Stimulated activated naive CD4-positive, alpha-beta T cell treated with Interleukin-2 at 50 U/mL for 16 hours (primary cell): ENCODE results near the gene ACAP3.
"Not testable (repeated sequence)": the region's sequence is repeated elsewhere in the genome, so short reads cannot be mapped to it uniquely, and the experiment has no call there.

ENCODE experiments used
- DNase-seq: peaks from one replicate; lab custom pipeline; 2025; lab: John Stamatoyannopoulos, UW

The ACAP3 gene

DNA sequence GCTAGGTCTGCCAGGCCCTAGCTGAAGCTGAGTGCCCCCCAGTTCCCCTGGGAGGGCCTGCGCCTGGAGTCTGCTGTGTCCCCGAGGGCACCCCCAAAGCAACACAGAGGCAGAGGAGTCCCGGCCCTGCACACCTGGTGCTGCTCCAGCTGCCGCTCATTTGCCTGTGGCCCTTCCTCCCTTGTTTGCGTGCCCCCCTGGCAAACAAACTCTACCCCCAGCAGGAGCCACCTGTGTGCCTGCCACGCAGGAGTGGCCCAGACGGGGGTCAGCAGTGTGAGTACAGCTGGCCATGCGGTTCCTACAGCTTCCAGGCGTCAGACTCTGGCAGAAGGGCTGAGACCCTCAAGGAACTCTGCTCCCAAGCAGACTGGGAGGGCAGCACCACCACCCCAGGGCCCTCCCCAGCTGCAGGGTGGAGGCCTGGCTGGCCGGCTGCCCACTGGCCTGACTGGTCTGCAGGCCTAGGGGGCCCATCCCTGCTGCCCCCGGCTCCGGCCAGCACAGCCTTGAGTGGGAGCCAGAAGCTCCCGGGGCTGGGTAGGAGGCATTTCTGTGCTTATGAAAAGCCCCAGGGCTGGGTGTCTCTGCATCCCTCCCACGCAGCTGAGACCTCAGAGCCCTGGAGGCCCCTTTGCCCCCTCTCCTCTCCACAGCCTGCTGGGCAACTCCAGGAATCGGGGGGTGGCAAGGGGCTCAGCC, 22.8 kb upstream of the ACAP3 start:
- no peak for DNase-seq

DNA sequence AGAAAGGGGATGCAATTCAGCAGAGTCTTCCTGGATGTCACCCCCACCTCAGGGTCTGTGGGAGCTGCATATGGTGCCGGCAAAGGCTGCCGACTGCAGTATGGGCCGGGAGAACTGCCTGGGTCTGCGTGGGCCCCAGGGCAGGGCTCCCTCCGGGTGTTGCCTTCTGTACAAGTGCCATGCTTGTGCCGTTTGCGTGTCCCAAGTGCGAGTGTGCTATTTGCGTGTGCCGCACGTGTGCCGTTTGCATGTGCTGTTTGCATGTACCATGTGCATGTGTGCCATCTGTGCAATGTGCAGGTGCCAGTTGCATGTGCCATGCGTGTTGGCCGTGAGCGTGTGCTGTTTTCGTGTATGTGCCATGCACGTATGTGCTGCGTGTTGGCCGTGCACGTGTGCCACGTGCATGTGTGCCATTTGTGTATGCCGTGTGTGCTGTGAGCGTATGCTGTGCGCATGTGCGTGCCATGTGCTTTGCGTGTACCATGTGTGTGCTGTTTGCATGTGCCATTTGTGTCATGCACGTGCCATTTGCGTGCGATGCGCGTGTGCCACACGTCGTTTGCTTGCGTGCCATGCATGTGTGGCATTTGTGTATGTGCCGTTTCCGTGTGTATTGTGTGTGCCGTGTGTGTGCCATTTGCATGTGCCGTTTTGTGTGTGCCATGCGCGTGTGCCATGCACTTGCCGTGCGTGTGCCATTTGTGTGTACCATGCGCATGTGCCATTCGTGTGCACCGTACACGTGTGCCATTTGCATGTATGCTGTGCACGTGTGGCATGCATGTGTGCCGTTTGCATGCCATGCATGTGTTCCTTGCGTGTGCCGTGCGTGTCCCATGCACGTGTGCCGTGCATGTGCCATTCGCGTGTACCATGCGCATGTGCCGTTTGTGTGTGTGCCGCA, 21.8 kb upstream of the ACAP3 start:
- DNase-seq: no peak

DNA sequence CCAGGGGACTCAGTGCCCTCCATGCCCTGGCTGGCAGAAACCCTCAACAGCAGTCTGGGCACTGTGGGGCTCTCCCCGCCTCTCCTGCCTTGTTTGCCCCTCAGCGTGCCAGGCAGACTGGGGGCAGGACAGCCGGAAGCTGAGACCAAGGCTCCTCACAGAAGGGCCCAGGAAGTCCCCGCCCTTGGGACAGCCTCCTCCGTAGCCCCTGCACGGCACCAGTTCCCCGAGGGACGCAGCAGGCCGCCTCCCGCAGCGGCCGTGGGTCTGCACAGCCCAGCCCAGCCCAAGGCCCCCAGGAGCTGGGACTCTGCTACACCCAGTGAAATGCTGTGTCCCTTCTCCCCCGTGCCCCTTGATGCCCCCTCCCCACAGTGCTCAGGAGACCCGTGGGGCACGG, 20.5 kb upstream of the ACAP3 start:
- no peak for DNase-seq

DNA sequence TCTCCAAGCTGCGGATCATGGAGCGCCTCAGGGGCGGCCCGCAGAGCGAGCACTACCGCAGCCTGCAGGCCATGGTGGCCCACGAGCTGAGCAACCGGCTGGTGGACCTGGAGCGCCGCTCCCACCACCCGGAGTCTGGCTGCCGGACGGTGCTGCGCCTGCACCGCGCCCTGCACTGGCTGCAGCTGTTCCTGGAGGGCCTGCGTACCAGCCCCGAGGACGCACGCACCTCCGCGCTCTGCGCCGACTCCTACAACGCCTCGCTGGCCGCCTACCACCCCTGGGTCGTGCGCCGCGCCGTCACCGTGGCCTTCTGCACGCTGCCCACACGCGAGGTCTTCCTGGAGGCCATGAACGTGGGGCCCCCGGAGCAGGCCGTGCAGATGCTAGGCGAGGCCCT, 19.6 kb upstream of the ACAP3 start:
- no peak for DNase-seq

DNA sequence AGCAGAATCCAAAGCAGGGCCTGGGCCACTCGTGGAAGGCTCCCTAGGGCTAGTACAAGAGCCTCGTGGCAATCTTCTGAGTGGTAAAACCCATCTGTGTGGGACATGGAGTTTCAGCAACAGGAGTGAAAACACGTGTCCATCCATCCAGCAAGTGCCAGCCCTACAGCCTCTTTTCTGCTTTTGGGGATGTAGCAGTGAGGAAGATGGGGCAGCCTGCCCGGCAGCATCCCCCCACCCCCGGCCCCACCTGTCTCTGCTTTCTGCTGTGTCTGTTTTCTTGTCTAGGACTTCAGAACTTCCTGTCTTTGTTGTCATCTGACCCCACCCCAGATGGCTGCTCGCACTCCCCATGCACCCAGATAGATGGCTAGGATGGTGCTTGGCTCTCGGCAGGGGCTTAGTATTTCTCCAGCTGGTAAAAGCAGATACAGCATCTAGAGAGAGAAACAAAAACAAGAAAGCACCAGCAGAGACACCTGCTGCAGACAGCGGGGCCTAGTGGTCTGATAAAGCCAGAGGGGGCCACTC, 18.4 kb upstream of the ACAP3 start:
- no peak for DNase-seq

DNA sequence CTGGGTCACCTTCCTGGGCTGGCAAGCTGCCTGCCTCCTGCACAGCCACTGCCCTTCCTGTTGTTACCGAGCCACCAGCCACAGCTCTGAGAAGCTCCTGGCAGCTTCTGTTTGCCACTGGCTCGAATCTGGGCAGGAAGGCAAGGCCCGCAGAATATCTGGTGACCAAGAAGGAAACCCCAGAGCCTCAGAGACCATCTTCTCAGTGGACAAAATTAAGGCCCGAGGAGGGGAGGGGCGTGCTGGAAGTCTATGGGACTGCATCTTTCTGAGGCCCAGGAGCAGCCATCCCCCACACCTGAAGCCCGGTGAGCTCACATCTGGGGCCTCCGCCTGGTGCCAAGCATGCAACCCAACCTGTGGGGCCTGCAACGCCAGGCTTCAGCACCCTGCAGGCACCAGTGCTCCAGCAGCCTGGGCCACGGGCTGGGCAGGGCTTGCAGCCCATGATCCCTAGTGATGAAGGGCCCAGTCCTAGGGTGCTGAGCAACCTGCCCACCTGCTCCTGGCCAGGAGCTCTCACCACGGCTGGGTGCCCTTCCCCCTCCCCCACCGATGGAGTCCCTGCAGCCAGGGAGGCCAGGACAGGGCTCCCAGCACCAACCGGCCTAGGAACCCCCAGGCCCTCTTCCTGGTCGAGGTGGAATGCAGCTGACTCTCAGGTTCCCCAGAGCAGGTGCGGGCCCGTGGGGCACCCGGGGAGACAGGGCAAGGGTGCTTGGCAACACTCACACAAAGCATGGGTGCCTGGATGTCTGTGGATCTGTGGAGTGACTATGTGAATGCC, 17.8 kb upstream of the ACAP3 start:
- DNase-seq: no peak

DNA sequence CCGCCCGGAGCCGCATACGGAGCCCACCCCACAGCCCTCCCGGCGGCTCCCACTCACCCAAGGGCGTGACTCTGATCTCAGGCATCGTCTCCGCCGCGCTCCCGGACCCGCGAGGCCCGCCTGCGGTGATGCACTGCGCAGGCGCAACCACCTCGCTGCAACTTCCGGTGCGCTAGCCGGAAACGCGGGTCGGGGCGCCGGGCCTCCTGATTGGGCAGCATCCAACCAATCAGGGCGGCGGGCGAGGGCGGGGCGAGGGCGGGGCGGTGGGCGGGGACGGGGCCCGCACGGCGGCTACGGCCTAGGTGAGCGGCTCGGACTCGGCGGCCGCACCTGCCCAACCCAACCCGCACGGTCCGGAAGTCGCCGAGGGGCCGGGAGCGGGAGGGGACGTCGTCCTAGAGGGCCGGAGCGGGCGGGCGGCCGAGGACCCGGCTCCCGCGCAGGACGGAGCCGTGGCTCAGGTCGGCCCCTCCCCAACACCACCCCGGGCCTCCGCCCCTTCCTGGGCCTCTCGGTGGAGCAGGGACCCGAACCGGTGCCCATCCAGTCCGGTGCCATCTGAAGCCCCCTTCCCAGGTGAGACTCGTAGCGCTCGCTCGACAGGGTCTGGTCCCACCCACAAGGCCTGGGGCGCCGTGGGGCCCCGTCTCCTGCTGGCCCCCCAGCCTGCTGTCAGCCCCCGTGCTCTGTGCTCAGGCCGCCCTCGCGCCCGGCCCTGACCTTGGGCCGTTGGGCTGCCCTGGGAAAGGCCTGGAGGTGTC, 17.0 kb upstream of the ACAP3 start, which contains the start of the genes CPTP and INTS11:
Gene CPTP (plus strand): TSS at position 279 of the 764 bp plus-strand sequence. CDS start 2,109 bp downstream, outside the sequence.
Gene INTS11 (minus strand): TSS at position 137 of the 764 bp plus-strand sequence. CDS start 52 bp downstream, at position 85.
- peak; percentile 93 for DNase-seq

DNA sequence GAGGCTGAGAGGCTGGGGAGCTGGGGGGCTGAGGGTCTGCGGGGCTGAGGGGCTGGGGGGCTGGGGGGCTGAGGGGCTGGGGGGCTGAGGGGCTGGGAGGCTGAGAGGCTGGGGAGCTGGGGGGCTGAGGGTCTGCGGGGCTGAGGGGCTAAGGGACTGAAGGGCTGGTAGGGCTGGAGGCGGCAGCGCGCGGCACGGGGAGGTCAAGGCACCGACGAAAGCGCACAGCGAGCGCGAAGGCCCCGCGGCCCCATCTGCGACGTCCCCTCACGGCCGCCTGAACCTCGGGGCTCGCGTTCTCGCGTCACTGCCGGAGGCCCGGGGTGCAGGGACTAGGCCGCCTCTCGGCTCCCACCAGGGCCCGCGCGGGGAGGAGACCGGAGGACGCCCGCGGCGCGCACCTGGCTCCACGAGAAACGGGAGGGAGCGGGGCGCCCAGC, 16.4 kb upstream of the ACAP3 start:
- DNase-seq: no peak

DNA sequence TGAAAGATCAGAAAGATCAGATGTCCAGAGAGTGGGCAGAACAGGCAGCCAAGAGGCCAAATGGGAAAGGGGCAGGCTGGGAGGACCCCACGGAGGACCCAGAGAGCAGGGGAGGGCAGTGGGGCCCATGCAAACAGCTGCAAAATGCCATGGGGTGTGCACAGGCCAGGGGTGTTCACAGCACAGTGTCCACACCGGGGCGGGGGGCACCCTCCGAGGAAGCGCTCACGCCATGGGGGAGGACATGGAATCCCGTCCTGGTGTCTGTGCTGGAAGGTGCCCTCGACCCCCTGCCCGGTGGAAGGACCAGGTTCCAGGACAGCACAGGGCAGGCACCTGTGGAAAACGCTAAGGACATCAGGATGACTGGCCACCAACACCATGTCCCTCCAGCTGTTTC, 15.2 kb upstream of the ACAP3 start:
- no peak for DNase-seq

DNA sequence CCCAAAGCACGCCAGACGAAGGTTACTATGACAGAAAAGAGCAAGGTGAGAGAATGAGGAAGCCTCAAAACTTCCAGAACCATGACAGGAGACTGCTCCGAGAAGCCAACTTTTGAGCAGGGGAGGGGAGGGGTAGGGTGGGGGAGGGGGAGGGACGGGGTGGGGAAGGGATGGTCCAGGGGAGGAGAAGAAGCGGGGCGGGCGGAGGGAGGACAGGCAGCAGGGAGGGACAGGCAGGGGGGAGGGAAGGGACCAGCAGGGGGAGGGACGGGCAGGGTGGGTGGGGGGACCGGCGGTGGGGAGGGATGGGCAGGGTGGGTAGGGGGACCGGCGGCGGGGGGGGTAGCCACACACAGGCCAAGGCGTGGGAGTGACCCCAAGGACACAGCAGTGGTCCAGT, 14.7 kb upstream of the ACAP3 start:
- DNase-seq: no peak

DNA sequence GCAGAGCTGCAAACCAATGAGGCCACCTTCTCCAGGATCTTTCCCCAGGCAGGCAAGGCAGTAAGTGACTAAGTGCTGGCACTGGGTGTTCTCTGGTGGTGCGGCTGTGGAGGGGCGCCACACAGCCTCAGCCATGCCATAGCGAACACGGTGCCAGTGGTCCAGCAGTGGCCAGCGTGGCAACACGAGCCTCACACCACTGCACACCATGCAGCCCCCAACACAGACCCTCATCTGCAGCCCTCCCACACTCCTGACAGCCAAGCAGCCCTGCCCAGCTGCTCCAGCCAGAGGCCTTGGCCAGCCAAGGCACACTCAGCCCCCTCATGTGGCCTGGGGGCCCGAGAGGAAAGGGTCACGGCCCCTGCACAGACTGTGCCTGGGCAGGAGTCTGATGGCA, 13.7 kb upstream of the ACAP3 start:
- no peak for DNase-seq

DNA sequence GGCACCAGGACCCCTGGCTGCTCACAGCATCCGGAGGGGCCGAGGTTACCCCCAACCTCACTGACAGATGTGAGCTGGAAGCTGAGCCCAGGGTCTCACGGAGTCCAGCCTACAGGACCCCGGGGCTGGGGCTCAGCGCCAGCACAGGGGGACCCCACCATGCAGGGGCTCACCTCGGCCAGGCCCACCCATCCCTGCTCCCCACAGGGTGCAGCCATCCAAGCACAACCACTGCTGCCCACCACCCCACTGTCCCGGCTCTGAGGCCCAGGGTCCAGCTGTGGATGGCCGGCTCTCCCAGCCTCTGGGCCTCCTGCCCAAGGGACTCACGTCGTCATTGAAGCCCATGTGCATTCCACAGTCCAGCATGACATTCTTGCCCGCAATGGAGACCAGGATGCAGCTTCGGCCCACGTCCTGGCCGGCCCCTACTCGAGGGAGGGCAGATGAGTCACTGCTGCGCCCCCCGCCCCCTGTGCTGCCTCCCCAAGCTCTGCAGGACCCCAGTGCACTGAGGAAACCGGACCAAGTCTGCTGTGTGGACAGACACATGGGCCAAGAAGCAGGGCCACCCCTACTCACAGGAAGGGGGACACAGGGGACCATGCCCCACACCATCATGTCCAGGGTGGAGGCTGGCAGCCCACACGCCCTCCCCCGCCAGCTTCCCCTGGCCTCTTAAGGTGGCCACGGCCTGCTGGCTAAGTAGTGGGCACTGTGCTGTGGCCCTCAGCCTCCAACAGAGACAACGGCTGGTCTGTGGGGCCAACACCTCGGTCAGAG, 13.1 kb upstream of the ACAP3 start:
- no peak for DNase-seq

DNA sequence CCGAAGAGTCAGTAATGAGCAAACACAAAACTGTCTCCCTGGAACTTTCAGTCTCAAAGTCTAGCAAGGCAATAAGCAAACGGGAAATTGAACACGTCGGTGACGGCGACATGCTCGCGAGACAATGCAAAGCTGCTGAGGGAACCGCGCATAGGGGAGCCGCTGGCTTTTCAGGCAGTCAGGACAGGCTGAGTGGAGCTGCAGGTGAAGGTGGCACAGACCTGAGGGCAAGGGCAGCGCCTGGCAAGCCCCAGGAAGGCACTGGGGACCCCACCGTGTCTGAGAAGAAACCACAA, 11.9 kb upstream of the ACAP3 start:
- DNase-seq: no peak

DNA sequence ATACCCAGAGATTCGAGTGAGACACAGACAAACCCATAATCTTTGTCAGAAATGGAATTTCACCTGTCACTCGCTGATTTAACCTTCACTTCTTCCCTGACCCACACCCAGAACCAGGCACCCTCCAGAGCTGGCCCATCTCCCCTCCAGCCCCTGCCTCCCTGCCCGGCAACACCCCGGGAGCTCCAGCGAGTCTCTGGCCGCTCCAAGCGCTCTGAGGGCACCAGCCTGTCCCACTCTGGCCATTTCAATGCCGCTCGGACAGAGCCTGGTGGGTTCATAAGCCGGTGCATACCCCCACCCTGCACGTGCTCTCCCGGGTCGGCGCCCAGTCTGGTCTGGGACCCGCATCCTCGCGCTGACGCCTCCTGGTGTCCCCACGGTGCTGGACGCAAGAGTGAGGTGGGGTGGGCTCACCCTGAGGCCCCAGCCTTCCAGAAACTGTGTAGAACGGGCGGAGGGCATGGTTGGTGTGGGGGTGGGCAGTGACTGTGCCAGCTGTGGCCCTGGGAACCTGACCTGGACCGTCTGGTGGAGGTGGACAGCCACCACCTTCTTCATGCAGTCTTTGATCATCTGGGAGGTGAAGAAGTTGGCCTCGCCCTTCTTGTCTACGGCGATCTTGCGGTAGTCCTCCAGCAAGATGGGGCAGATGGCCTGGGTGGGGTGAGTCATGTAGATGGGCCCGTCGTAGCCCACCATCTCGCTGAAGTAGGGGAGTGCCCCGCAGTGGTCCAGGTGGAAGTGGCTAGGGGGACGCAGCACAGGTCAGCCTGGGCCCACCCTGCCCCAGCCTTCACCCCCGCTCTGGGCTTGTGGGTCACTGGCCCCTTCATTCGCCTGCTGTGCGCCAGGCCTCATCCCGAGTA, 11.3 kb upstream of the ACAP3 start:
- DNase-seq: no peak

DNA sequence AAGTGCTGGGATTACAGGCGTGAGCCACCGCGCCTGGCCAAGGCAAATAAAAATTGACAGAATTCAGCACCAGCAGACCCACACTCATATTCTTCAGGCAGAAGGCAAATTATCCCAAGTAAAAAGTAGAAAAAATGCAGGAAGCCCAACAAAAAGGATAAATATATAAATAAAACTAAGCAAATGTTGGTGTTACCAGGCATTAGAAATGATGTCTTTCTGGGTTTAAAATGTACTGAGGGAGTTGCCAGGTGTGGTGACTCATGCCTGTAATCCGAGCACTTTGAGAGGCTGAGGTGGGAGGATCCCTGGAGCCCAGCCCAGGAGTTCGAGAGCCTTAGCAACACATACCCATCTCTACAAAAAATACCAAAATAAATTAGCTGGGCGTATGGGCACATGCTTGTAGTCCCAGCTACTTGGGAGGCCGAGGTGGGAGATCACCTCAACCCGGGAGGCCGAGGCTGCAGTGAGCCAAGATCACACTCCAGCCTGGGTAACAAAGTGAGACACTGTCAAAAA, 10.5 kb upstream of the ACAP3 start:
- no peak for DNase-seq

DNA sequence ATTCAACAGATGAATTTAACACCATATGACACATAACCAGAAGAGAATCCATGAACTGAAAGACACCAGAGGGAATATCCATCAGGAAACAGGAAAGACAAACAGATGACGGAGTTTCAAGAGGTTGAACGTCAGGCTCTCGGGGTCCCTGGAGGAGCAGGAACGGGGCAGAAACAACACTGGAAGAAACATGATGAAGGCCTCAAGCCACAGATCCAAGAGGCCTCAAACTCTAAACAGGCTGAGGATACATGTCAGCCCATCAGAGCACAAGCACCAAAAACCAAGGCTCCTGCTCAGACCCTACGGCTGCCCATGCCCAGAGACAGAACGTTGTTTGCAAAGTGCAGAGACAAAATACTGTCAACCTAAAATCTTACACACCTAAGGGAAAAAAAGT, 9.7 kb upstream of the ACAP3 start:
- no peak for DNase-seq

DNA sequence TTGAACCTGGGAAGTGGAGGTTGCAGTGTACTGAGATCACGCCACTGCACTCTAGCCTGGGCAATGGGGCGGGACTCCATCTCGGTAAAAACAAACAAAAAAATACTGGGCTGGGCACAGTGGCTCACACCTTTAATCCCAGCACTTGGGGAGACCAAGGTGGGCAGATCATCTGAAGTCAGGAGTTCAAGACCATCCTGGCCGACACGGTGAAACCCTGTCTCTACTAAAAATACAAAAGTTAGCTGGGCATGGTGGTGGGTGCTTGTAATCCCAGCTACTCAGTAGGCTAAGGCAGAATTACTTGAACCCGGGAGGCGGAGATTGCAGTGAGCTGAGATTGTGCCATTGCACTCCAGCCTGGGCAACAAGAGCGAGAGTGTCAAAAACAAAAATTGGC, 8.5 kb upstream of the ACAP3 start:
- not testable (repeated sequence) for DNase-seq

DNA sequence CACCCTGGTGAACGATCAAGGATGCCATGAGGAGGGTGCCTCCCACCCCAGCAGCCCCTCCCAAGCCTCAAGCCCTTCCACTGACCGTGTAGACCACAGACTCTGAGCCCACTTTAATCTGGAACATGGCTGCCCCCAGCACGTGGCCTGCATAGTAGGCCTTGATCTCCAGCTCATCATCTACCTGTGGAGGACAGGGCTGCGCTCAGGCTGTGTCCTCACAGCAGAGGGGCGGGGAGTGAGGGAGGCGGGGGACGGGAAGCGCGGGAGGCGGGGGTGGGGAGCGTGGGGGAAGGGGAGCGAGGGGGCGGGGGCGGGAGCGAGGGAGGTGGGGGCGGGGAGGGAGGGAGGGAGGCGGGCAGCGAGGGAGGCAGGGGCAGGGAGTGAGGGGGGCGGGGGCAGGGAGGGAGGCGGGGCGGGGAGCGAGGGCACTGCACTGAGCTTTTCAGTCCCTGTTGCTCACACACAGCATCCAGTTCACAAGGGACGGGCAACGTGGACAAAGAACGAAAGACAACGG, 7.8 kb upstream of the ACAP3 start:
- no peak for DNase-seq

DNA sequence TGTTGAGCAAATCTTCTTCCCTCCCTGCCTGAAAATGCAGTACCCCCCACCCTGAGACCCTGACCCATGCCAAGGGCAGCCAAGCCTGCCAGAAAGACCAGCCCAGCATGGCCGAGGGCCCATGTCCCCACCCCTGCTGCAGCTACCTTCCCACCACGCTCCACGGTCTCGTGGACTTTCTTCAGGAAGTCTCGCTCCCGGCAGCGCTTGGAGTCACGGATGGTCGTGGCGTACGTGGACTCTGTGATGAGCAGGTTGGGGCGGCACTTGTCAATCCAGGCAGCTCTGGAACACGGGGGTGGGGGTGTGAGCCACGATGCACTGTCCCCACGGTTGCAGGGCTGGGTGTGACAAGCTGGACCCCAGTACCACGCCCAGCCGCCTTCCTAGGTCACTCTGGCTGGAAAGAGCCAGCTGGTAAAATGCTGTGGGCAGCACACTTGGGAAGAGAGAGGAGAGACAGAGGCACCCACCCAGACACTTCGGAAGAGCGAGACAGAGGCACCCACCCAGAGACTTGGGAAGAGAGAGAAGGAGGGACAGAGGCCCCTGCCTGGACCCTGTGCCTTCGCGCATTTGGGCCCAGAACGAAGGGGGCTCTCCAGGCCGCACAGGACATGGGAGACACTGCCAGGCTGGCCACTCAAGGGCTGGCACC, 7.1 kb upstream of the ACAP3 start:
- no peak for DNase-seq
